ENCODE measurements around the gene FDX2. TPM values are rescaled to one million over a fixed set of nuclear protein-coding genes. Genes with fewer than 3 reads are reported as not detected.
"Not testable (repeated sequence)": the region's sequence is repeated elsewhere in the genome, so short reads cannot be mapped to it uniquely, and the experiment has no call there.

Gene FDX2
- total RNA-seq, 2 experiments from 2014 or later: 18.3 to 19.6 TPM

DNA sequence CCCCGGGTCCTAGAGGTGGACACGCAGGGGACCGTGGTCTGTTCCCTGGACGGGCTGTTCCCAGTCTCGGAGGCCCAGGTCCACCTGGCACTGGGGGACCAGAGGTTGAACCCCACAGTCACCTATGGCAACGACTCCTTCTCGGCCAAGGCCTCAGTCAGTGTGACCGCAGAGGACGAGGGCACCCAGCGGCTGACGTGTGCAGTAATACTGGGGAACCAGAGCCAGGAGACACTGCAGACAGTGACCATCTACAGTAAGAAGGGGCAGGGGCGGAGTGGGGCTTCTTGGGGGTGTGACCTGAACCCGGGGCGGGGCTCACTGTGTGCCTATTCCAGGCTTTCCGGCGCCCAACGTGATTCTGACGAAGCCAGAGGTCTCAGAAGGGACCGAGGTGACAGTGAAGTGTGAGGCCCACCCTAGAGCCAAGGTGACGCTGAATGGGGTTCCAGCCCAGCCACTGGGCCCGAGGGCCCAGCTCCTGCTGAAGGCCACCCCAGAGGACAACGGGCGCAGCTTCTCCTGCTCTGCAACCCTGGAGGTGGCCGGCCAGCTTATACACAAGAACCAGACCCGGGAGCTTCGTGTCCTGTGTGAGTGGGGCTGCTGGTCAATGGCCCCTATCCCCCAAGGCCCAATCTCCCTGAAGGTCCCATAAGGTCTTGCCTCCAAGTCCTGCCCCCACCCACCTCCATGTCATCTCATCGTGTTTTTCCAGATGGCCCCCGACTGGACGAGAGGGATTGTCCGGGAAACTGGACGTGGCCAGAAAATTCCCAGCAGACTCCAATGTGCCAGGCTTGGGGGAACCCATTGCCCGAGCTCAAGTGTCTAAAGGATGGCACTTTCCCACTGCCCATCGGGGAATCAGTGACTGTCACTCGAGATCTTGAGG is 31.5 kb downstream of the FDX2 start:
- Mint-ChIP-seq H3K36me3 (peaks cover 42% of the 10 kb centered on the region), H3K4me3 (no peak overlapping the region), H3K27ac (no peak overlapping the region), H3K27me3 (peaks cover 24% of the 10 kb centered on the region), H3K4me1 (peaks cover 35% of the 10 kb centered on the region), H3K9me3 (no peaks in the 10 kb centered on the region)
- no peak for DNase-seq

DNA sequence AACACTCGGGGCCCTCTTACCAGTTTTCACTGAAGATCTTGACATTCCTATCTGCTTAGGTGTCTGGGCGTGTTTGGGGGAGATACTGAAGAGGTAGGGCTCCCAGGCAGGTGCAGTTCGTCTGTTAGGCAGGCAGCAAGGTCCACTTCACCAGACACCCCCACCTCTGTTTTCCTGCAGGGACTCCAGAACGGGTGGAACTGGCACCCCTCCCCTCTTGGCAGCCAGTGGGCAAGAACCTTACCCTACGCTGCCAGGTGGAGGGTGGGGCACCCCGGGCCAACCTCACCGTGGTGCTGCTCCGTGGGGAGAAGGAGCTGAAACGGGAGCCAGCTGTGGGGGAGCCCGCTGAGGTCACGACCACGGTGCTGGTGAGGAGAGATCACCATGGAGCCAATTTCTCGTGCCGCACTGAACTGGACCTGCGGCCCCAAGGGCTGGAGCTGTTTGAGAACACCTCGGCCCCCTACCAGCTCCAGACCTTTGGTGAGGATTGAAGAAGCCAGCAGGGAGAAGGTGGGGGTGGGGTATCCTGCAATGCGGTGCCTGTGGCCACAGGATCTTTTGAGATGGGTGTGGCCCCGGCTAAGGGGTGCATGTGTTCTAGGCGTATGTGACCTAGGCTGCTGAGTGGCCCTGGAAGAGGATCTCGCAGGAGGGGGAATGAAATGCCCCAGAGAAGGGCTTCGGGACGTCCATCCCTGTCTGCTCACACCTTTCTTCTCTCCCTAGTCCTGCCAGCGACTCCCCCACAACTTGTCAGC is 32.3 kb downstream of the FDX2 start:
- H3K4me3 Mint-ChIP-seq: no peak overlapping the region
- peaks cover 47% of the 10 kb centered on the region for H3K36me3 Mint-ChIP-seq
- peaks cover 31% of the 10 kb centered on the region for H3K4me1 Mint-ChIP-seq
- no peak overlapping the region for H3K27ac Mint-ChIP-seq
- no peaks in the 10 kb centered on the region for H3K9me3 Mint-ChIP-seq
- H3K27me3 Mint-ChIP-seq: peaks cover 15% of the 10 kb centered on the region
- DNase-seq: no peak

DNA sequence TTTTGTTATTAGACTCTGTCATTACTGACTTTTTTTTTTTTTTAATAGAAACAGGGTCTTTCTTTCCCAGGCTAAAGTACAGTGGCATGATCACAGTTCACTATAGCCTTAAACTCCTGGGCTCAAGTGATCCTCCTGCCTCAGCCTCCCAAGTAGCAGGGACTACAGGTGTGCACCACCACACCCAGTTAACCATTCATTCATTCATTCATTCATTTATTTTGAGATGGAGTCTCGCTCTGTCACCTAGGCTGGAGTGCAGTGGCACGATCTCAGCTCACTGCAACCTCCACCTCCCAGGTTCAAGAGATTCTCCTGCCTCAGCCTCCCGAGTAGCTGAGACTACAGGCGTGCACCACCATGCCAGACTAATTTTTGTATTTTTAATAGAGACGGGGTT is 33.8 kb downstream of the FDX2 start:
- not testable (repeated sequence) for H3K27ac Mint-ChIP-seq, H3K27me3 Mint-ChIP-seq, H3K9me3 Mint-ChIP-seq, DNase-seq, H3K4me3 Mint-ChIP-seq
- H3K36me3 Mint-ChIP-seq: peaks cover 55% of the 10 kb centered on the region
- H3K4me1 Mint-ChIP-seq: peaks cover 25% of the 10 kb centered on the region

DNA sequence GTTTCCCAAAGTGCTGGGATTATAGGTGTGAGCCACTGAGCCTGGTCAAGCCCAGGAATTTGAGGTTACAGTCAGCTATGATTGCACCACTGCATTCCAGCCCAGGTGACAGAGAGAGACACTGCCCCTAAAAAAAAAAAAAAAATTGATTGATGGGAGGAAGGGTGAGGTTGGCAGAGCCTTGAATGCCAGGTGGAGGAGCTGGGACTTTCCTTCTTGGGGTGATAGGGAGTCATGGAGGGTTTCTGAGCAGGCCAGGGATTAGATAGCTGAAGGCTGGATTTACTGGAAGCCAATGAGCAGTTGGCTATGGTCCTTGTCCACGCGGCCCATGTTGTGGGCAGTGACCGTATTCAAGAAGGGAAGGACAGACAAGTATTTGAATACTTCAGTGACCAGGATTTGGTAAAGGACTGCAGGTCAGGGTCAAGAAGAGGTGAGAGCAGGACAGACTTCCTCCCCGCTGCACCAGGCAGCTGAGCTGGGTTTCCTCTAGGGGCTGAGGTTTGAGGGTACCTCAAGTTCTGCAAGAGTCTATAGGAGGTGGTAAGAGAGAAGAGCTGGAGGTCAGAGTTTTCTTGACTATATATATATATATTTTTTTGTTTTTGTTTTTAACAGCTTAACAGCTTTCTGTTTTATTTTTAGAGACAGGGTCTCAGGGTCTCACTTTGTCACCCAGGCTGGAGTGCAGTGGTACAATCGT is 35.9 kb downstream of the FDX2 start:
- Mint-ChIP-seq H3K27ac (peak overlapping the region; percentile 44), H3K4me3 (no peak overlapping the region), H3K27me3 (no peaks in the 10 kb centered on the region), H3K9me3 (no peaks in the 10 kb centered on the region), H3K4me1 (peaks cover 11% of the 10 kb centered on the region), H3K36me3 (peaks cover 44% of the 10 kb centered on the region)
- no peak for DNase-seq

DNA sequence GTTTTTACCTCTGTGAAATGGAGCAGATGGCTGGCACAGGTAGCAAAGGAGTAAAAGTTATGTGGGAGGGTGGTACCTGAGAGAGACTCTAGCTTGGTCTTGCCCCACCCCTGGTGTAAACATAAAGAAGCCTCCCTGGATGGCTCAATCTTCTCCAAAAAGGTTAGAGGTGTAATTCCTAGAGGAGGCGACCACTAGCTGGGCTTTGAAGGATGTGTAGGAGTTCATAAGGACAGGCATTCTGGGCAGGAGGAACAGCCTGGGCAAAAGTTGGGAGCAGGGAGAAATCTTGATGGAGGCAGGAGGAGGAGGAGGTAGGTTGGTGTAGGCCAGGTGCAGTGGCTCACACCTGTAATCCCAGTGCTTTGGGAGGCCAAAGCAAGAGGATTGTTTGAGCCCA is 36.9 kb downstream of the FDX2 start:
- Mint-ChIP-seq H3K4me3 (no peak overlapping the region), H3K36me3 (peaks cover 42% of the 10 kb centered on the region), H3K9me3 (no peaks in the 10 kb centered on the region), H3K27ac (no peak overlapping the region), H3K4me1 (peaks cover 16% of the 10 kb centered on the region), H3K27me3 (no peaks in the 10 kb centered on the region)
- no peak for DNase-seq

DNA sequence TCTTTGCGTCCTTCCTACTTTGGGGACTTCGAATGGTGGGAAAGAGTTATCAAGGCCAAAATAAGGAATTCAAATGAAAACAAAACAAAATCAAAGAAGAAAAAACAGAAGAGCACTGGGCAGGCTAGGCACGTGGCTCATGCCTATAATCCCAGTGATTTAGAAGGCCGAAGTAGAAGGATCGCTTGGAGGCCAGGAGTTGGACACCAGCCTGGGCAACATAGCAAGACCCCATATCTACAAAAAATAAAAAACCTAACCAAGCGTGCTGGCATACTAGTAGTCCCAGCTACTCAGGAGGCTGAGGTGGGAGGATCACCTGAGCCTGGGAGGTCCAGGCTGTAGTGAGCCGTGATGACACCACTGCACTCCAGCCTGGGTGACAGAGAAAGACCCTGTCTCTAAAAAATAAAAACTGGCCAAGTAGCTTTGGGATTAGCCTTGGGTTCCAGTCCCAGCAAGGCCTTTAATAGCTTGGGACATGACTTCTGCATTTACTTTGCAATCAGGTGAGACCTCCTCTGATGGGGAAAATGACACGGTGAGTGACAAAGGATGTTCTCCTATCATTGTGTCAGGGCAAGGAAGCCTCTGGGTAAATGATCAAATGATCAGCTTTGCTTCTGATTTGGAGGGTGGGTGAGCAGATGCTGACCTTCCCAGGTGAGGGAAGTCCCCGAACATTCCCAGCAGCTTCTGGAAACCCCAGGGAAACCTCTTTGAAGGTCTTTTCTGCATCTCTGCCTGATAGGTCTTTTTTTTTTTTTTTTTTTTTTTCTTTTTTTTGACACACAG is 37.8 kb downstream of the FDX2 start:
- H3K9me3 Mint-ChIP-seq: no peaks in the 10 kb centered on the region
- no peak overlapping the region for H3K27ac Mint-ChIP-seq
- DNase-seq: no peak
- H3K36me3 Mint-ChIP-seq: peaks cover 38% of the 10 kb centered on the region
- H3K4me3 Mint-ChIP-seq: no peak overlapping the region
- H3K4me1 Mint-ChIP-seq: peaks cover 16% of the 10 kb centered on the region
- H3K27me3 Mint-ChIP-seq: no peaks in the 10 kb centered on the region

DNA sequence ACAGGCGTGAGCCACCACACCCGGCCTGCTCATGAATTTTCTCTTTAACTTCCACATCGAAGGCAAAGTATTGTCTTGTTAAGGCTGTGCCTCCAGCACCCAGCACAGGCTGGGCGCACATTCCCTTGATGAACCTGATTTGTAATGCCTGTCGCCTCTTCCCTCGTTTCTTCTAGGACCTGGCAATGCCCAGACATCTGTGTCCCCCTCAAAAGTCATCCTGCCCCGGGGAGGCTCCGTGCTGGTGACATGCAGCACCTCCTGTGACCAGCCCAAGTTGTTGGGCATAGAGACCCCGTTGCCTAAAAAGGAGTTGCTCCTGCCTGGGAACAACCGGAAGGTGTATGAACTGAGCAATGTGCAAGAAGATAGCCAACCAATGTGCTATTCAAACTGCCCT is 41.2 kb downstream of the FDX2 start:
- Mint-ChIP-seq H3K9me3 (no peaks in the 10 kb centered on the region), H3K4me1 (peaks cover 30% of the 10 kb centered on the region), H3K27me3 (no peaks in the 10 kb centered on the region), H3K27ac (peak overlapping the region; percentile 36), H3K4me3 (no peak overlapping the region), H3K36me3 (peaks cover 32% of the 10 kb centered on the region)
- no peak for DNase-seq

DNA sequence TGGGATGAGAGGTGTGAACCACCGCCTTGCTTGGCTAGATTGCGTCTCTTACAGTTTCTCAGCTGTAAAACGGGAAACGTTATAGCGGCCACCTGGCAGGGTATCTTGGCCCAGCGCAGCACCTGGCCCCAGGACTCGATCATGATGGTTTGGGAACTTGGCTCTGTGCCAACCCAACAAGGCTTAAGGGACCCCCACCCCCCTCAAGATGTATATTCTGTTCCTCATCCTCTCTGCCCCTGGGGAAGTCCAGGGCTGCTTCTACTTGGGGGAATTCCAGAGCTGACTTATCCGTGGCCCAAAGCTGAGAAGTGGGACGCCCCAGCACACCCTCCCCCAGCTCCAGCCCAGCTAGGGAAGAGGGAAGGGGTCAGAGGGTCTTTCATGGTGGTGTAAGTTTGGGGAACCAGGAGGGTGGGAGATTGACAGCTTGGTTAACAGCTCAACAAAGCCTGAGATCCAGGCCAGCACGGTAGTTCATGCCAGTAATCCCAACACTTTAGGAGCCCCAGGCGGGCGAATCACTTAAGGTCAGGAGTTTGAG is 44.2 kb downstream of the FDX2 start:
- no peaks in the 10 kb centered on the region for H3K9me3 Mint-ChIP-seq
- no peaks in the 10 kb centered on the region for H3K27me3 Mint-ChIP-seq
- H3K4me3 Mint-ChIP-seq: peak overlapping the region; percentile 86
- H3K27ac Mint-ChIP-seq: peak overlapping the region; percentile 92
- H3K36me3 Mint-ChIP-seq: peaks cover 18% of the 10 kb centered on the region
- peak; percentile 40 for DNase-seq
- H3K4me1 Mint-ChIP-seq: peaks cover 27% of the 10 kb centered on the region

DNA sequence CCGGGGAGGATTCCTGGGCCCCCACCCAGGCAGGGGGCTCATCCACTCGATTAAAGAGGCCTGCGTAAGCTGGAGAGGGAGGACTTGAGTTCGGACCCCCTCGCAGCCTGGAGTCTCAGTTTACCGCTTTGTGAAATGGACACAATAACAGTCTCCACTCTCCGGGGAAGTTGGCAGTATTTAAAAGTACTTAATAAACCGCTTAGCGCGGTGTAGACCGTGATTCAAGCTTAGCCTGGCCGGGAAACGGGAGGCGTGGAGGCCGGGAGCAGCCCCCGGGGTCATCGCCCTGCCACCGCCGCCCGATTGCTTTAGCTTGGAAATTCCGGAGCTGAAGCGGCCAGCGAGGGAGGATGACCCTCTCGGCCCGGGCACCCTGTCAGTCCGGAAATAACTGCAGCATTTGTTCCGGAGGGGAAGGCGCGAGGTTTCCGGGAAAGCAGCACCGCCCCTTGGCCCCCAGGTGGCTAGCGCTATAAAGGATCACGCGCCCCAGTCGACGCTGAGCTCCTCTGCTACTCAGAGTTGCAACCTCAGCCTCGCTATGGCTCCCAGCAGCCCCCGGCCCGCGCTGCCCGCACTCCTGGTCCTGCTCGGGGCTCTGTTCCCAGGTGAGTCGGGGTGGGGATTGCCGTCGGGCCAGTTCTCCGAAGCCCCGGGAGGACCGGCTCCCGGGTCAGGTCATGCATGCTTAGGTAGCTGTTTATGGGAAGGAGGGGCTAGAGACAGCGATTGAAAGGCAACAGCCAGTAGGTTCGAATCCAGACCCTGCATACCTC is 45.0 kb downstream of the FDX2 start, which contains the start of gene ICAM1:
ICAM1 (plus strand) TSS at position 505 of the 779 bp plus-strand sequence; CDS start at position 545, 40 bp downstream.
- Mint-ChIP-seq H3K27me3 (no peaks in the 10 kb centered on the region), H3K4me1 (peaks cover 27% of the 10 kb centered on the region), H3K4me3 (peak within 1 kb of the TSS; percentile 86)

DNA sequence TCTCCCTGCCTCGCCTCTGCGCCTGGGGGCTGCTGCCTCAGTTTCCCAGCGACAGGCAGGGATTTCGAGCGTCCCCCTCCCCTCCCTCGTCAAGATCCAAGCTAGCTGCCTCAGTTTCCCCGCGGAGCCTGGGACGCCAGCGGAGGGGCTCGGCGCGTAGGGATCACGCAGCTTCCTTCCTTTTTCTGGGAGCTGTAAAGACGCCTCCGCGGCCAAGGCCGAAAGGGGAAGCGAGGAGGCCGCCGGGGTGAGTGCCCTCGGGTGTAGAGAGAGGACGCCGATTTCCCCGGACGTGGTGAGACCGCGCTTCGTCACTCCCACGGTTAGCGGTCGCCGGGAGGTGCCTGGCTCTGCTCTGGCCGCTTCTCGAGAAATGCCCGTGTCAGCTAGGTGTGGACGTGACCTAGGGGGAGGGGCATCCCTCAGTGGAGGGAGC is 45.6 kb downstream of the FDX2 start:
- Mint-ChIP-seq H3K36me3 (peaks cover 18% of the 10 kb centered on the region), H3K4me1 (peaks cover 27% of the 10 kb centered on the region), H3K9me3 (no peaks in the 10 kb centered on the region), H3K27ac (peak overlapping the region; percentile 92), H3K4me3 (peak overlapping the region; percentile 86), H3K27me3 (no peaks in the 10 kb centered on the region)
- peak; percentile 78 for DNase-seq

More for the DNA sequence above, 45.0 kb downstream of the FDX2 start, which contains the start of gene ICAM1:
- Mint-ChIP-seq H3K36me3 (peaks cover 18% of the 10 kb centered on the region), H3K9me3 (no peaks in the 10 kb centered on the region), H3K27ac (peak within 1 kb of the TSS; percentile 92)
- peak; percentile 82 for DNase-seq

DNA sequence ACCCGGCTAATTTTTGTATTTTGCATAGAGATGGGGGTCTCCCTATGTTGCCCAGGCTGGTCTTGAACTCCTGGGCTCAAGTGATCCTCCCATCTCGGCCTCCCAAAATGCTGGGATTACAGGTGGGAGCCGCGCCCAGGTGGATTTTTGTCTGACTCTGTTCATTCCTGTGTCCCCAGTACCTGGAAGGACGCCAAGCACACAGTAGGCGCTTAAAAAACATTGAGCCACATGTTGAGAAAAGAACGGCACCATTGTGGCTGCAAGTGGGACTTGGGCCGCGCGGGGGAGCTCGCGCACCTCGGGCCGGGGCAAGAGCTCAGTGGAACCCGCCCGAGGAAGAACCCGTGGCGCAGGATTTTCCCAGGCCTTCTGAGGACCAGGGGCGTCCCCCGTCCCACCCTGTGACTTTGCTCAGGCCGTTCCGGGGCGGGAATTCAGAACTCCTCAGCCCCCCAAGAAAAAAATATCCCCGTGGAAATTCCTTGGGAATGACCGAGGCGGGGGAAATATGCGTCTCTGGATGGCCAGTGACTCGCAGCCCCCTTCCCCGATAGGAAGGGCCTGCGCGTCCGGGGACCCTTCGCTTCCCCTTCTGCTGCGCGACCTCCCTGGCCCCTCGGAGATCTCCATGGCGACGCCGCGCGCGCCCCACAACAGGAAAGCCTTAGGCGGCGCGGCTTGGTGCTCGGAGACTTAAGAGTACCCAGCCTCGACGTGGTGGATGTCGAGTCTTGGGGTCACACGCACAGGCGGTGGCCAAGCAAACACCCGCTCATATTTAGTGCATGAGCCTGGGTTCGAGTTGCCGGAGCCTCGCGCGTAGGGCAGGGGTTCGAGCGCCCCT is 46.3 kb downstream of the FDX2 start:
- Mint-ChIP-seq H3K4me3 (peak overlapping the region; percentile 86), H3K27ac (peak overlapping the region; percentile 92), H3K36me3 (peaks cover 13% of the 10 kb centered on the region), H3K27me3 (no peaks in the 10 kb centered on the region), H3K4me1 (peaks cover 25% of the 10 kb centered on the region), H3K9me3 (no peaks in the 10 kb centered on the region)
- peak; percentile 88 for DNase-seq

DNA sequence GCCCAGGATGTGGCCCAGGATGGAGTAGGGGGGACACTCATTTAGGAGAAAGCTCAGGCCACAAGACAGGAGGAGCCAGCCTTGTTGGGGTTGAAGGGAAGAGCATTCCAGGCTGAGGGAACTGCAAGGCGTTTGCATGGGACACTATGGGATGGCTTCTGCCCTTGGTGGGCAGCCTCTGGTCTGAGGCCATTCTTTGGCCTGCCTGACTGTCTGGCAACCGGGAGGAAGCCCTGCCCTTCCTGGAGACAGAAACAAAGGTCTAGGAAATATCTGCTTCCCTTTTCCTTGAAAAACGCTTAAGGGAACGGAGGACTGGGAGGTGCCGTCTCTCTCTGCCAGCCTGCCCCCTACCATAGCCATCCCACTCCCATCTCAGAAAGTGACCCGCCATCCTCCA is 47.7 kb downstream of the FDX2 start:
- H3K4me1 Mint-ChIP-seq: peaks cover 22% of the 10 kb centered on the region
- H3K9me3 Mint-ChIP-seq: no peaks in the 10 kb centered on the region
- H3K27ac Mint-ChIP-seq: no peak overlapping the region
- H3K4me3 Mint-ChIP-seq: no peak overlapping the region
- DNase-seq: no peak
- no peaks in the 10 kb centered on the region for H3K27me3 Mint-ChIP-seq
- H3K36me3 Mint-ChIP-seq: peaks cover 8% of the 10 kb centered on the region

DNA sequence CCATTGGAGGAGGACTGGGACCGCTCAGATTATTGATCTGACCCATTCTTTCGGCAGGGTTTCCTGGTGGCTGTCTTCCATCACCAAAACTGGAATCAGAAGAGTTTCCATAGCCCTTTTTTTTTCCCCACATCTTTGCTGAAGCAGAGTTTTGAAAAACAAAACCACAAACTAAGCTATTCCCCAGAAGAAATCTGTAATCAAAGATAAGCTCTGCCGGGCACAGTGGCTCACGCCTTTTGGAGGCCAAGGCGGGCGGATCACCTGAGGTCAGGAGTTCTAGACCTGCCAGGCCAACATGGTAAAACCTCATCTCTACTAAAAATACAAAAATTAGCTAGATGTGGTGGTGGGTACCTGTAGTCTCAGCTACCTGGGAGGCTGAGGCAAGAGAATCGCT is 49.1 kb downstream of the FDX2 start:
- H3K27me3 Mint-ChIP-seq: no peaks in the 10 kb centered on the region

More for the DNA sequence above, 49.1 kb downstream of the FDX2 start:
- no peak for DNase-seq
- Mint-ChIP-seq H3K27ac (no peak overlapping the region), H3K4me1 (peaks cover 16% of the 10 kb centered on the region), H3K4me3 (no peak overlapping the region), H3K9me3 (no peaks in the 10 kb centered on the region), H3K36me3 (peaks cover 3% of the 10 kb centered on the region)
